Hippocampal formation (tissue), 2 donors: ENCODE results near the gene UBE2J2.

Experiments used
- DNase-seq, 2 donors: peaks; one replicate each; lab custom pipeline; 2025; lab: John Stamatoyannopoulos, UW

The UBE2J2 gene

DNA sequence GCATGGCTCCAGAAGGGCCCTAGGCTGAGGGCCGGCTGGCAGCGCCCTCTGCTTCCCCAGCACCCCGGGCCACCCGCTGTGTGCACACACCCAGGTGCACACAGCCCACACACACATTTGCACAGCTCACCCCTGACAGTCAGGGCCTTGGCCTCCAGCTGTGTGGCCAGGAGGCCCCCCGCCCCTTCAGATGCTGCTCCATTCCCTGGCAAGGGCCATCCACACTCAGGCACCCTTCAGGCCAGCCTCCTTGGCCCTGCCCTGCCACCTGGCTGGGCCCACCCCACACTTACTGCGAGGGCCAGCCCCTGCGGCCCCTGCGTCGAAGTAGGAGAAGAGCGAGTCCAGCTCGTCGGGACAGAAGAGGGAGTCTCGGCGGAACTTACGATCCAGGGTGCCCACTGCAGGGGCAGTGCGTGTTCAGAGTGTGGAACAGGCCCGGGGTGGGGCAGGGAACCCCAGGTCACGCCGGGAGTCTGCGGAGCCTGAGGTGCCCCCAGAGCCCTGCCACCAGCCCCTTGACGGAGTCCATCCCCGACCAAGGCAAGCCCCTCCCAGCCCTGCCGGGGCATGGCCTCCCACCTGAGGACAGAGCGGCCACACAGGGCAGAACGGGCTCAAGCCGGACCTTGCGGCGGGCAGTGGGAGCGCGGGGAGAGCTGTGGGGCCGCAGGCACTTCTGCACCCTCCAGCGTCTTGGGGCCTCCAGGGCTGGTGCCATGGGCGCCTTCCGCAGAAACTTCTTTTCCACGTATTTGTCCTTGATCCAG is 21.7 kb upstream of the UBE2J2 start:
- DNase-seq: no peak

DNA sequence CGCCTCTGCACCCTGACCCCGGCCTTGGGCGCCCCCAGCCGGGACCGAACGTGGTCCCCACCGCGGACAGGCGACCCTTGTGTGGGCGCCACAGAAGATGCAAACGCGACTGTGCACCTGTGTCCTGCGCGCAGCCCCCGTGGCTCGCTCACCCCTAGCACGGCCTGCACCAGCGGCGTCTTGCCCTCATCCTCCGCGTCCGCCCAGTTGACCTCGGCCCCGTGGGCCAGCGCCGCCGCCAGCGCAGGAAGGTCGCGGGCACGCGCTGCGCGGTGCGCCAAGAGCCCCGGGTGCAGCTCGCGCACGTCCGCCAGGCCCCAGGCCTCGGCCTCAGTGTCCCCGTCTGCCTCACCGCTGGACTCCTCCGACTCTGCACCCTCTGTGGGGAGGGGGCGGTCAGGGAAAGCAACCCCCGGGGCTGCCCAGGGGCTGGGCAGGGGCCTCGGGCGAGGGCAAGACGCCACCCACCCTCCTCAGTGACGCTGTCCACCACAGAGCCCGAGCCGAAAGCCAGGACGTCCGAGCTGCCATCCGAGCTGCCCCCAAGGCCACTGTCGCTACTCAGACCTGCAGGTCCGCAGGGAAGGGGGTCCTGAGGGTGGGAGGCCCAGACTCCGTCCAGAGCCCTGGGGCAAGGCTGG is 20.7 kb upstream of the UBE2J2 start:
- DNase-seq: no peak

DNA sequence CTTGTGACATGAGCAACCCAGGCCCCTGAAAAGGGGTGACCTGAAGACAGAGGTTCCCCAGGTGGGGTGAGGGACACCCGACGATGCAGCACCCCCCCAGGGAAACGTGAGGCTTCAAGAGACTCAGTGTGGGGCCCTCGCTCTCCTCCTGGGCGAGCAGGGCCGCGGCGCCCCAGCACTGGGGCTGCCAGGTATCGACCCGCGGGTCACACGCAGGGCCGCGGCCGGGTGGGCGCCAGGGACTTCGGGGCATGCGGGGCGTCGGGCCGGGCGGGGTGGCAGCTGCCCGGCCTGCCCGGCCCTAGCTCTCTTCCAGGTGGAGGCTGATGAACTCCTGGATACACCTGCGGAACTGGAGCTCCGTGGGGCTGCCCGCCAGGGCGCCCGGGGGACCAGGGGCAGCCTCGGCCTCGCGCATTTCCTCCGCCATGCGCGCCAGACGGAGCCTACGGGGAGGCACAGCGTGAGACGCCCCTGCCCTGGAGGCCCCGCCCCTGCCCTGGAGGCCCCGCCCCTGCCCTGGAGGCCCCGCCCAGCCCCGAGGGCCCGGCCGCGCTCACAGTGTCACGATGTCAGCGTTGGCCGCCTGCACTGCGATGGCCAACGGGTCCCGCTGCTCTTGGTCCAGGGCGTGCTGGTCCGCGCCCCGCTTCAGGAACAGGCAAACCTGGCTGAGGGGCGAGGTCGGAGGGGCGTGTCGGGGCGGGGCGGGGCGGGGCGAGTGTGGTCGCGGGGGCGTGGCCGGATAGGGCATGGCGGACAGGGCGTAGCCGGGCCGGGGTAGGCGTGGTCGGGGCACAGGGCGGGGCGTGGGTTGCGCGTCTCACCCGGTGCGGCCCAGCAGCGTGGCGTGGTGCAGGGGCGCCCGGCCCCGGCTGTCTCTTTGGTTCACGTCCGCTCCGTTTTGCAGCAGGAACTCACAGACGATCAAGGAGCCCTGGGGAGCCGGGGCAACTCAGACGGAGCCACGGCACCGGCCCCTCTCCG is 19.9 kb upstream of the UBE2J2 start:
- DNase-seq: no peak

DNA sequence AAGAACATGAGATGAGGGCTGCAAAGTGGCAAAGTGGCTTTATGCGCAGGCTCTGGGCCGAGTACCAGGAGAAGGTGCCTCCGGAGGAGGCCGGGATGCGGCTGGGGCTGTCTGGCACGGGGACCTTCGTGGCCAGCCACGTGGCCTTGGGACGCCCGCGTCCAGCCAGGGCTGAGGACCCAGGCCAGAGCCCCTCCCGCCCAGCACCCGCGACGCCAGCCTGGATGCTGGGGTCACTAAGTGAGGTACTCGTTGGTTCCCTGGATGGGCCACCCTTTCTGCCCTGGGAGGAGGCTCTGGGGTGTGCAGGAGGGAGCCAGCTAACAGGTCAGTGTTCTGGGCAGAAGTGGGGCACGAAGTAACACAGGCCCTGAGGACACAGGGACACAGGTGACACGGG is 19.2 kb upstream of the UBE2J2 start:
- no peak for DNase-seq

DNA sequence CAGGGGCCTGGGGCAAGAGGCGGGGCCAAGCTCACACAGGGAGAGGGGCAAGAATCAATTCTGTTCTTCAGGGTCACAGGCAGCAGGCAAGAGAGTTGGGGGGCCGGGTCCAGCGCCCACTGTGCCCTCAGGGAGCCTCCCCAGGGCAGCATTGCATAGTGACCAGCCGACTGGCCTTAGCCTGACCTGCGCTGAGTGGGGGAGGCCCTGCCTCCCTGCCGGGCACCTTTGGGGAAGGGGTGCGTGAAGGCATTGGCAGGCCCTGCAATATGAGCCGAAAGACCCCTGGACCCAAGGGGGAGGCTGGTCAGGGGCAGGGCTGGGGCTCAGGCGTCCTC is 18.8 kb upstream of the UBE2J2 start:
- no peak for DNase-seq

DNA sequence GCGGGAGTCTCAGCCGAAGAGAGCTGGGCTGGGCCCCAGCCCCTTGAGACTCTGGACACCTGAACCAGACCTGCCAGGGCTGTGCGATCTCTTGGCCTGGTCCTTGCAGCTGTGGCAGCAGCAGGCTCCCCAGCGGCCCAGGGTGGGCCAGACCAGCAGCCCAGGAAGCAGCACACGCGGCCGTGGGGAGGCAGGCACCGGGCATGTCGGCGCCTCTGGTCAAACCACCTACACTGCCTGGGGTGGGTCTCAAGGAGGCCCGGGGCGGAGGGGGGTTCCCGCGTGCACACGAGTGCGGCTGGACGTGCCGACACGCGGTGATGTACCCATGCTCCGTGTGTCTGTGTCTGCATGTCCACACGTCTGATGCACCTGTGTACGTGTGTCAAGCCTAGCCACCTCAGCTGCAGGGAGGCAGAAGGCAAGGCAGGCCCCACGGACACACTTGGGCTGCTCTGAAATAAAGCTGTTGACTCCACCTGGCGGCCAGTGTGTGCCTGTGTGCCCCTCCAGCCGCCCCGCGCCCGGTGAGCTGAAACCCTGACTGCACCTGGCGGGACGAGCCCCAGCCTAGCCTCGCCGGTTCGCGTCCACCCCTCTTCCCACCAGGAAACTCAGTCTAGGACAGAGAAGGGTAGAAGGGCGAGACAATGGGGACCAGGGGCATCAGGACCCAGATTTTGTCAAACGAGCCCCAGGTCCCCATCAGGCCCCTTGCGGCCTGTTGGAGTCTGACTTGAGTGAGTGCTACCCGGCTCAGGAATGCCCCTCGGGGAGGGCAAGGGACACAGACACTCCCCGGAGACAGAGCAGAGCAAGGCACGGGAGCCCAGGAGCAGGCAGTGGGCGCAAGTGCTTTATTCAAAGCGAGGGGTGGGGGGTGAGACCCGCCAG is 18.1 kb upstream of the UBE2J2 start:
- peak in 1 of 2 donors; percentile 38 for DNase-seq

DNA sequence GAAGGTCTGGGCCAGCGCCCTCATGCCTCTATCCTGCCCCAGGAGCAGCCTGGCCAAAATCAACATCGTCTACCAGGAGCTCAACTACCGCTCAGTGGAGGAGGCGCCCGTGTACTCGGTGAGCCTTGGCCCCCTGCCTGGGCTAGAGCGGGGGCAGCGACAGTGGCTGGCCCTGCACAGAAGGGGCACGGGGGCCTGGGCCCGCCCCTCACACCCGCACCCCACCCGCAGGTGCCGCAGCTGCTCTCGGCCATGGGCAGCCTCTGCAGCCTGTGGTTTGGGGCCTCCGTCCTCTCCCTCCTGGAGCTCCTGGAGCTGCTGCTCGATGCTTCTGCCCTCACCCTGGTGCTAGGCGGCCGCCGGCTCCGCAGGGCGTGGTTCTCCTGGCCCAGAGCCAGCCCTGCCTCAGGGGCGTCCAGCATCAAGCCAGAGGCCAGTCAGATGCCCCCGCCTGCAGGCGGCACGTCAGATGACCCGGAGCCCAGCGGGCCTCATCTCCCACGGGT is 17.4 kb upstream of the UBE2J2 start:
- DNase-seq: no peak

DNA sequence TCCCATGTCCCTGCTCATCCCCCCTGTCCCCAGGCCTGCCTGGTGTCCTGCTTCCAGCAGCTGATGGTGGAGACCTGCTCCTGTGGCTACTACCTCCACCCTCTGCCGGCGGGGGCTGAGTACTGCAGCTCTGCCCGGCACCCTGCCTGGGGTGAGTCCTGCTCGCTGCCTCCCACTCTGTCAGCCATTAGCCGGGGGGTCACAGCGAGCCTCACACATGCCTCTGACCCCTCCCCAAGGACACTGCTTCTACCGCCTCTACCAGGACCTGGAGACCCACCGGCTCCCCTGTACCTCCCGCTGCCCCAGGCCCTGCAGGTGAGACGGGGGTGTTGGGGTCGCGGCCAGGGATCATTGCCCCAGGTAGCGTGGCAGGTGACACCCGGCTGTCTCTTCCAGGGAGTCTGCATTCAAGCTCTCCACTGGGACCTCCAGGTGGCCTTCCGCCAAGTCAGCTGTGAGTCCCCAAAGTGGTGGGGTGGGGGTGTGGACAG is 16.6 kb upstream of the UBE2J2 start:
- DNase-seq: no peak

DNA sequence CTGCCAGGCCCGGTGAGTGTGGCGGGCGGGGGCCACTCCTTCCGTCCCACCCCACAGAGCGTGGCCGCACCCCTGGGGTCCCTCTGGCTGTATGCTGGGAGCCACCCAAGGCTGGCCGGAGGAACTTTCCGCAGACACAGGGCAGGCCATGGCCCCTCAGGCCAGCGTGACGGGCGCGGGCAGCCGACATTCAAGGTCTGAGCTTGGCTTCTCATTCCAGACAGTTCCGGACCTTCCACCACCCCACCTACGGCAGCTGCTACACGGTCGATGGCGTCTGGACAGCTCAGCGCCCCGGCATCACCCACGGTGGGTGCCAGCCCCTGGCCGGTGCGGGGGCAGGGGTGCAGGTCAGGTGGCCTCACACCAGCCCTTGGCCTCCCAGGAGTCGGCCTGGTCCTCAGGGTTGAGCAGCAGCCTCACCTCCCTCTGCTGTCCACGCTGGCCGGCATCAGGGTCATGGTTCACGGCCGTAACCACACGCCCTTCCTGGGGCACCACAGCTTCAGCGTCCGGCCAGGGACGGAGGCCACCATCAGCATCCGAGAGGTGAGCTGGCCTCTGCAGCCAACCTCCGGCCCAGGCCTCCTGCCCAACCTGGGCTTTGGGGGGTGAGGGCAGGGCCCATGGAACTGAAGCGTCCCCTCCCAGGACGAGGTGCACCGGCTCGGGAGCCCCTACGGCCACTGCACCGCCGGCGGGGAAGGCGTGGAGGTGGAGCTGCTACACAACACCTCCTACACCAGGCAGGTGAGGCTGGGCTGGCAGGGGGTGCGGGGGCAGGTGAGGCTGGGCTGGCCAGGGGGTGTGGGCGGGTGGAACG is 13.8 kb upstream of the UBE2J2 start:
- no peak for DNase-seq

DNA sequence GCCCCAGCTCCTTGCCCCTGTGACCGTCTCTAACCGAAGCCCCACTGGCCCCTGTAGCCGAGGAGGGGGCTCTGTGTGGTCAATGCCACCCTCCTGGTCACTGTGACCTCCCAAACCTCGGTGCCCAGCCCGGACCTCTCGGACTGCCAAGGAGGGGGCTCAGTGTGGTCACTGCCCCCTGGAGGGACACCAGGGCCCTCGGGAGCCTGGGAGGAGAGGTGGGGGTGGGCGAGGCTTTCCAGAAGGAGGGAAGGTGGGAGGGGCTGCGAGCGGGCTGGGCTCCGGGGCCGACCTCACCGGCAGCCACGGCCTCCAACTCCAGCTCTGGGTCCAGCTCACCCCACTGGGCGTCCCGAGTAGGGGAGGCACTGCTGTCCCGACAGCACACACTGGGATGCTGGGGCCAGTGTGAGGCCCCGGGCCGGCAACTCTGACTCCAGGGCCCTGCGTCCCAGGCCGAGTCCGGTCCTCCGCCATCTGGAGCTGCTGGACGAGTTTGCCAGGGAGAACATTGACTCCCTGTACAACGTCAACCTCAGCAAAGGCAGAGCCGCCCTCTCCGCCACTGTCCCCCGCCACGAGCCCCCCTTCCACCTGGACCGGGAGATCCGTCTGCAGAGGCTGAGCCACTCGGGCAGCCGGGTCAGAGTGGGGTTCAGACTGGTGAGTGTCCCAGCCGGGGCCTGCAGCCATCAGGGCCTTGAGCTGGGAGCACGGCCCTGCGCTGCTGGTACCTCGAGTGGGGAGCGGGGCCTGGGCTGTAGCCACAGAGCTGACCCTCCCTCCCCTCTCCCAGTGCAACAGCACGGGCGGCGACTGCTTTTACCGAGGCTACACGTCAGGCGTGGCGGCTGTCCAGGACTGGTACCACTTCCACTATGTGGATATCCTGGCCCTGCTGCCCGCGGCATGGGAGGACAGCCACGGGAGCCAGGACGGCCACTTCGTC is 12.9 kb upstream of the UBE2J2 start:
- no peak for DNase-seq

DNA sequence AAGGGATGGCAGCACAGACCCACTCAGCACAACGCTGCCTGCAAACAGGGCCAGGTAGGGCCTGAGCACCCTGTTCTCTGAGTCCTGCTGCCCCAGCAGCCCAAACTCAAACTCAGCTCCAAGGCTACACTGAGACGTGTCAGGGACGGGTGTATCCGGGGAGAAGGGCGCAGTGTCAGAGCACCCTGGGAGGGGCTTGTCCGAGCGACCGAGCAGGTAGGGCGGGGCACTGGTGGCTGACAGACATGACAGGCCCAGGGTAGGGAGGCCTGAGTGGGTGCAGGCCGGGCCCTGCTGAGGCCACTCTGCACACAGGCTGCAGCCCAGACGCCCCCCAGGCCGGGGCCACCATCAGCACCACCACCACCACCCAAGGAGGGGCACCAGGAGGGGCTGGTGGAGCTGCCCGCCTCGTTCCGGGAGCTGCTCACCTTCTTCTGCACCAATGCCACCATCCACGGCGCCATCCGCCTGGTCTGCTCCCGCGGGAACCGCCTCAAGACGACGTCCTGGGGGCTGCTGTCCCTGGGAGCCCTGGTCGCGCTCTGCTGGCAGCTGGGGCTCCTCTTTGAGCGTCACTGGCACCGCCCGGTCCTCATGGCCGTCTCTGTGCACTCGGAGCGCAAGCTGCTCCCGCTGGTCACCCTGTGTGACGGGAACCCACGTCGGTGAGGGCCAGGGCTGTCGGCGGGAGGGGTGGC is 12.1 kb upstream of the UBE2J2 start:
- no peak for DNase-seq

DNA sequence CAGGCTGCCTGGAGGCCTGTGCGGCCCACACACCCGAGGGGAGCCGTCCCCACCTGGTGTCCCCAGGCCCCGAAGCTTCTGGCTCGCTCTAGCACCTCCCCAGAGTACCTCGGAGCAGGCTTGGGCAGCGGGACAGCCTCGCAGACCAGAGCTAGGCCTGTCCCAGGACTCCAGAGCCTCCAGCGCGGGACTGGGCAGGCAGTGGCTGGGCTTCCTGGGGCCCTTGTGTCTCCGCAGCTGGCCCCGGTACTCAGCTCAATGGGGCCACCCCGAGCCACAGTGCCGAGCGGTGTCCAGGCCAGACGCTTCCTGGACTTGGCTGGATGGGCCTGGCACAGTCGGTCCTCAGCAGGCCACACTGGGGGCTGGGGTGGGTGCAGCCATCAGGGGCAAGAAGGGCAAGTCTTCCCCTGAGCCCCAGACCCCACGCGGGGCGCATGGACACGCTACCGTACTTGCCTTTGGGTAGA is 11.5 kb upstream of the UBE2J2 start:
- no peak for DNase-seq

DNA sequence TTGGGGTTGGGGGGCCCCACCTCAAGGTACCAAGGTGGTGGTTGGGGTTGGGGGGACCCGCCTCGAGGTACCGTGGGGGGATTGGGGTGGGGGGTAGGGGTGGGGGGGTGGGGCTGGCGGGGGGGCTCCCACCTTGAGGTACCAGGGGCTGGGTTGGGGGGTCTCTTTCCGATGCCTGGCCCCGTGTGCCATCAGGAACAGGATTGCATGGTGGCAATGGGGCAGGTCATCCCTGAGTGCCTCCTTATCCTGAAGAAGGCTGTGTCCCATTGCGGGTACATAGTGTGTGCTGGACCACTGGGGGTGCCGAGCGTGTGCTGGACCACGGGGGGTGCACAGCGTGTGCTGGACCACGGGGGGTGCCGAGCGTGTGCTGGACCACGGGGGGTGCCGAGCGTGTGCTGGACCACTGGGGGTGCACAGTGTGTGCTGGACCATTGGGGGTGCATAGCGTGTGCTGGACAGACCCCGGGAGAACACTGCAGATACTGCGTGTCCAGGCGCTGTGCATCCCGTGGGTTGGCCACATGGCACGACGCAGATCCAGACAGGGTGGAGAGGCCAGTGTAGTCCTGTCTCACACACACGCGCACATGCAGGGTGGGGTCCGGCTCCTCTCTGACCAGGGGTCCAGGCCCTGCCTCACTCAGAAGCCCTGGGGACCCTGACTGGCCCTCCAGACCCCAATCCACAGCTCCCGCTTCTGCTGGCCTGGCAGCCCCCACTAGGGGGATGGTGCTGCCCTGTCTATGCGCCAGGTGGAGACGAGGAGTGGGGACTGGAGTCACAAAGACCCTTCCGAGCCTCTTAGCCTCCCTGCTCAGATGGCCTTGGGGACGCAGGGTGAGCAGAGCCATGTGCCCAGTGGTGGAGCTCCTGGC is 10.8 kb upstream of the UBE2J2 start:
- no peak for DNase-seq

DNA sequence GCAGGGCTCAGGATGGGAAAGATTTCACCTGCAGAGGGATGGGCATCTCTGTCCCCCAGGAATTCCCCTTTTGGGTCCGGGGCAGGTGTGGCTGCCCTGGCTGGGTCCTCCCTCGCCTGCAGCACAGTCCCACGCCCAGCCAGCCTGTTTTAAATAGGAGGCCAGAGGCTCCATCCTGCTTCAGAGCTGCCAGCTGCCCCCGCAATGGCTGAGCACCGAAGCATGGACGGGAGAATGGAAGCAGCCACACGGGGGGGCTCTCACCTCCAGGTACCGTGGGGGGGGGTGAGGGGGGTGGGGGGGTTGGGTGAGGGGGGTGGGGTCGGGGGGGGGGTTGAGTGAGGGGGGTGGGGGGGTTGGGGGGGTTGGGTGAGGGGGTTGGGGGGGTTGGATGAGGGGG is 10.2 kb upstream of the UBE2J2 start:
- no peak for DNase-seq

DNA sequence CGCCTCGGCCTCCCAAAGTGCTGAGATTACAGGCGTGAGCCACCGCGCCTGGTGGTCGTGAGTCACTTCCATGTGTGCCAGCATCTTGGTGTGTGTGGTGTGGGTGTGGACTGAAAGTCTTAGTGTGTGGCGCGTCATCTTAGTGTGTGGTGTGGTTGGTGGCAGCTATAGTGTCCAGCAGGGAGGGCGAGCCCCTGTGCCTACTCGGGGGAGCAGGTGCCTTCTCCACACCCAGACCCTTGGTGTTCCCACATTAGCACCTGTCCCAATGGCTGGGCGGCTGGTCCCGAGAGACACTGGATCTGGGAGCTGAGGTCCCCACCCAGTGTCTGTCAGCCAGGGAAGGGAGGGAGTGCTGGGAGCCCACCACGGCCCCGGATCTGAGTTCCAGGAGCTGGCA is 9.3 kb upstream of the UBE2J2 start:
- no peak for DNase-seq

DNA sequence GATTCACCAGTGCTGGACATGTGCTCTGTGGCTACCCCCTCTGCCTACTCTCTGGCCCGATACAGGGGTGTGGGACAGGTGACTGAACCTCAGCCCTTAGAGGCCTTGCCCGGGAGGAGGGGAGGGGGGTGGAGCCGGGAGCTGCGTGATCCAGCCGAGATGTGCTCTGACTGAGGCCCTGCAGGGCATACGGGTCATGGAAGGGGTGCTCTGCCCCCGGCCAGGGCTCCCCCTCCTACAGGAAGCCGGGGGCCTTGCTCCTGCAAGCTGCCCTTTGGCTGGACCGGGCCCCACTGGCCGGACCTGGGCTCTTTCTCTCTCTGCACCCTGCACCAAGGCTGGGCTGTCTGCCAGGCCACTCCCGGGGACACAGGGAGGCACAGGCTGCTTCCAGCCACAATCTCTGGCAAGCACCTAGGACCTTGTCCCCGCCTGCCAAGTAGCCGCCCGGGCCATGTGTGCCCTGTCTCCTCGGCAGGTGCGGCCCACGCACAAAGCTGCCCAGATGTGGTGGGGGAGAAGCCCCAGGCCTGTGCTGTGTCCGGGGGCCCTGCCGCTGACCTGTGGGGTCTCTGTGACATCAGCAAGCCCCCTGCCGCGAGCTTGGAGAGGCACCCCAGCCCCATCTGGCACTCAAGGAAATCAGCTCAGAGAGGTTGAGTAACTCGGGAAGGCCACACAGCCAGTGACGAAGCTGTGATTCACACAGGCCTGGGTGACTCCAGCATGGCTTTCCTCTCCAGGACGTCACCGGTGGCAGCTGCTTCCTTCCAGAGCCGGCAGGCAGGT is 8.1 kb upstream of the UBE2J2 start:
- no peak for DNase-seq
